SW 1271 (cell line): ENCODE measurements around the gene AHRR.

Experiments used
- DNase-seq, 2 experiments: peaks; one replicate each; lab custom pipeline; 2025; lab: John Stamatoyannopoulos, UW

AHRR gene

GRCh38 chr5:320524-321229 lies 837 bp upstream of the AHRR start:
- DNase-seq: no peak

- DNase-seq: no peak
Measured at GRCh38 chr5:321726-322251, 275 bp downstream of the AHRR start.

- no peak for DNase-seq
Measured at GRCh38 chr5:322281-322941, 897 bp downstream of the AHRR start.

GRCh38 chr5:322942-323879 lies 1.7 kb downstream of the AHRR start:
- no peak for DNase-seq

- no peak for DNase-seq
Measured at GRCh38 chr5:324736-325612, 3.5 kb downstream of the AHRR start.

GRCh38 chr5:326109-326508 lies 4.6 kb downstream of the AHRR start:
- DNase-seq: no peak

- DNase-seq: no peak
Measured at GRCh38 chr5:329121-329735, 7.7 kb downstream of the AHRR start.

GRCh38 chr5:329768-330167 lies 8.3 kb downstream of the AHRR start:
- no peak for DNase-seq

- DNase-seq: no peak
Measured at GRCh38 chr5:332843-333242, 11.3 kb downstream of the AHRR start.

- no peak for DNase-seq
Measured at GRCh38 chr5:333945-334344, 12.4 kb downstream of the AHRR start.

- no peak for DNase-seq
Measured at GRCh38 chr5:334903-335739, 13.6 kb downstream of the AHRR start.

GRCh38 chr5:335740-336038 lies 14.2 kb downstream of the AHRR start:
- no peak for DNase-seq

GRCh38 chr5:337563-338130 lies 16.1 kb downstream of the AHRR start:
- DNase-seq: peak in 1 of 2 experiments; percentile 63

GRCh38 chr5:342501-343460 lies 21.3 kb downstream of the AHRR start:
- no peak for DNase-seq

GRCh38 chr5:343461-344401 lies 22.2 kb downstream of the AHRR start:
- DNase-seq: peak in 1 of 2 experiments; percentile 43

- DNase-seq: no peak
Measured at GRCh38 chr5:344668-345067, 23.2 kb downstream of the AHRR start.

- DNase-seq: no peak
Measured at GRCh38 chr5:345404-346195, 24.1 kb downstream of the AHRR start.
